Measurements from ENCODE around the gene DENND5A. TPM values are rescaled to one million over a fixed set of nuclear protein-coding genes. Genes with fewer than 3 reads are reported as not detected.
A peak's percentile ranks its signal among the peaks of the same experiment; 100 is the strongest.
"Not testable (repeated sequence)": the region's sequence is repeated elsewhere in the genome, so short reads cannot be mapped to it uniquely, and the experiment has no call there.

Gene DENND5A
- total RNA-seq, 1 experiment from 2014 or later, result 37.7 TPM

GRCh38 chr11:9264316-9265210 lies 587 bp downstream of the DENND5A start:
- Histone ChIP-seq H3K79me2 (ENCODE audit: low read length) (peaks cover 52% of the 10 kb centered on the region), H3K4me2 (ENCODE audit: low read length) (peak overlapping the region; percentile 84), H3K4me3 (ENCODE audit: low read length) (peak overlapping the region; percentile 80), H3K9ac (ENCODE audit: low read length) (peak overlapping the region; percentile 79), H3K4me1 (ENCODE audit: insufficient read depth, low read length) (no peaks in the 10 kb centered on the region; the same call in 1 of the 2 replicates), H3K27me3 (ENCODE audit: low read length) (no peaks in the 10 kb centered on the region), H3K9me3 (ENCODE audit: low read length) (no peaks in the 10 kb centered on the region), H3K27ac (ENCODE audit: low read length) (no peak overlapping the region), H4K20me1 (ENCODE audit: low read length) (no peaks in the 10 kb centered on the region), H2AFZ (ENCODE audit: low read length) (peak overlapping the region; percentile 80), H3F3A (ENCODE audit: low read length, unreplicated experiment) (no peaks in the 10 kb centered on the region), H3K9me2 (replicated peaks; ENCODE audit: low read length) (no peaks in the 10 kb centered on the region), H3K36me3 (ENCODE audit: low read depth, low read length) (no peaks in the 10 kb centered on the region)
- intact Hi-C loops (cut with micrococcal nuclease), result loop anchor here (10.0 kb wide), 1 partner anchor 100 kb away; no protein-coding TSS in a partner anchor
- ATAC-seq (peak; percentile 56), DNase-seq (peak; percentile 53)
- POLR2A ChIA-PET (ENCODE audit: unreplicated experiment), result interaction anchor here (0.6 to 1.1 kb wide), 3 partner anchors 8 to 49 kb away, joined by 3 to 4 read pairs (median 3); no protein-coding TSS in a partner anchor
- CTCF ChIA-PET, result interaction anchor here (0.6 to 0.7 kb wide), 2 partner anchors 121 to 350 kb away, joined by 3 to 13 read pairs; no protein-coding TSS in a partner anchor
- TSS peak; percentile 76 for BruUV-seq (replicated peaks)
- TF ChIP-seq EZH2phosphoT487 (IDR thresholded peaks at IDR 0.05; ENCODE audit: borderline replicate concordance, low read length), result no peak
- TF ChIP-seq EZH2 (IDR thresholded peaks at IDR 0.05; ENCODE audit: low read length, unreplicated experiment), result no peak
- no peak for TF ChIP-seq CTCF (conservative IDR thresholded peaks at IDR 0.05; ENCODE audit: low read depth, low read length)

DNA sequence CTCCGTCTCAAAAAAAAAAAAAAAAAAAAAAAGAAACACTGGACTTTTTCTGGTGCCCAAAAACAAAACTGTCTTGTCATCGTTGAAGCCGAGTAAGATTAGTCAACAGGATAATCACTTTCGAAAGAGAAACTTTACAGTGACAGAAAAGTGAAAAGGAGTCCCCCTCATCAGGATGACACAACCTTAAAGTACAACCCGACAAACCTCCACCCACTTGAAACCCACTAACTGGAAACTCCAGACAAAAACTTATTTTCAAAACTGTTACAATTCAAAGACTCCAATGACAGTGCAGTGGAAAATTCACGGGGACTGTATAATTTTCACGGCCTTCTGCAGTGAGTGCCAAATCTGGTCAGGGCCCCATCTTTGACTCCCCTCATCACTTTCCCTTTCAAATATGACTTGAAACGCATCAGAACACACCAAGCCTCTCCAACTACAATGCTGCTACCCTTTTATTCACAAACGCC lies 1.3 kb downstream of the DENND5A start:
- intact Hi-C loops (cut with micrococcal nuclease), result loop anchor here (10.0 kb wide), 1 partner anchor 99 kb away; no protein-coding TSS in a partner anchor

GRCh38 chr11:9260838-9261146 lies 4.4 kb downstream of the DENND5A start:
- CTCF ChIA-PET; H3K4me1 ChIP-seq (ENCODE audit: insufficient read depth, low read length); ATAC-seq; H2AFZ ChIP-seq (ENCODE audit: low read length); POLR2A ChIA-PET (ENCODE audit: unreplicated experiment); H3K9ac ChIP-seq (ENCODE audit: low read length); H3K4me2 ChIP-seq (ENCODE audit: low read length); H3F3A ChIP-seq (ENCODE audit: low read length, unreplicated experiment); H3K9me3 ChIP-seq (ENCODE audit: low read length); H3K9me2 ChIP-seq (replicated peaks; ENCODE audit: low read length); H3K27me3 ChIP-seq (ENCODE audit: low read length); DNase-seq; BruUV-seq (replicated peaks); H3K4me3 ChIP-seq (ENCODE audit: low read length); H3K36me3 ChIP-seq (ENCODE audit: low read depth, low read length); H4K20me1 ChIP-seq (ENCODE audit: low read length); H3K27ac ChIP-seq (ENCODE audit: low read length): not testable (repeated sequence)
- H3K79me2 ChIP-seq (ENCODE audit: low read length), result peaks cover 76% of the 10 kb centered on the region
- intact Hi-C loops (cut with micrococcal nuclease), result loop anchor here (10.0 kb wide), 1 partner anchor 96 kb away; no protein-coding TSS in a partner anchor

More for the DNA sequence above, 1.3 kb downstream of the DENND5A start:
- Histone ChIP-seq H3K9ac (ENCODE audit: low read length) (peak overlapping the region; percentile 79), H3K9me2 (replicated peaks; ENCODE audit: low read length) (no peaks in the 10 kb centered on the region), H3K27me3 (ENCODE audit: low read length) (no peaks in the 10 kb centered on the region), H3K79me2 (ENCODE audit: low read length) (peaks cover 59% of the 10 kb centered on the region), H3F3A (ENCODE audit: low read length, unreplicated experiment) (no peaks in the 10 kb centered on the region), H3K4me1 (ENCODE audit: insufficient read depth, low read length) (no peaks in the 10 kb centered on the region; the same call in 1 of the 2 replicates), H3K36me3 (ENCODE audit: low read depth, low read length) (no peaks in the 10 kb centered on the region), H3K9me3 (ENCODE audit: low read length) (no peaks in the 10 kb centered on the region), H3K27ac (ENCODE audit: low read length) (no peak overlapping the region), H3K4me3 (ENCODE audit: low read length) (peak overlapping the region; percentile 73), H4K20me1 (ENCODE audit: low read length) (no peaks in the 10 kb centered on the region), H3K4me2 (ENCODE audit: low read length) (peak overlapping the region; percentile 84), H2AFZ (ENCODE audit: low read length) (peak overlapping the region; percentile 80)
- DNase-seq (no peak), ATAC-seq (peak; percentile 1)
- BruUV-seq (replicated peaks), result no TSS peak
- ChIA-PET CTCF (interaction anchor here (0.6 kb wide), 1 partner anchor 122 kb away, joined by 3 read pairs; no protein-coding TSS in a partner anchor), POLR2A (ENCODE audit: unreplicated experiment) (interaction anchor here (0.6 to 1.1 kb wide), 3 partner anchors 9 to 50 kb away, joined by 3 to 4 read pairs (median 3); no protein-coding TSS in a partner anchor)
- TF ChIP-seq EZH2 (IDR thresholded peaks at IDR 0.05; ENCODE audit: low read length, unreplicated experiment) (no peak), CTCF (conservative IDR thresholded peaks at IDR 0.05; ENCODE audit: low read depth, low read length) (no peak), EZH2phosphoT487 (IDR thresholded peaks at IDR 0.05; ENCODE audit: borderline replicate concordance, low read length) (no peak)

All from PC-3 (cell line).